ENCODE results near the gene ARHGAP31. TPM values are rescaled to one million over a fixed set of nuclear protein-coding genes. Genes with fewer than 3 reads are reported as not detected.

The ARHGAP31 gene
- total and polyA plus RNA-seq, 12 donors = 10.6 to 71.1 (median 35.9) TPM

DNA sequence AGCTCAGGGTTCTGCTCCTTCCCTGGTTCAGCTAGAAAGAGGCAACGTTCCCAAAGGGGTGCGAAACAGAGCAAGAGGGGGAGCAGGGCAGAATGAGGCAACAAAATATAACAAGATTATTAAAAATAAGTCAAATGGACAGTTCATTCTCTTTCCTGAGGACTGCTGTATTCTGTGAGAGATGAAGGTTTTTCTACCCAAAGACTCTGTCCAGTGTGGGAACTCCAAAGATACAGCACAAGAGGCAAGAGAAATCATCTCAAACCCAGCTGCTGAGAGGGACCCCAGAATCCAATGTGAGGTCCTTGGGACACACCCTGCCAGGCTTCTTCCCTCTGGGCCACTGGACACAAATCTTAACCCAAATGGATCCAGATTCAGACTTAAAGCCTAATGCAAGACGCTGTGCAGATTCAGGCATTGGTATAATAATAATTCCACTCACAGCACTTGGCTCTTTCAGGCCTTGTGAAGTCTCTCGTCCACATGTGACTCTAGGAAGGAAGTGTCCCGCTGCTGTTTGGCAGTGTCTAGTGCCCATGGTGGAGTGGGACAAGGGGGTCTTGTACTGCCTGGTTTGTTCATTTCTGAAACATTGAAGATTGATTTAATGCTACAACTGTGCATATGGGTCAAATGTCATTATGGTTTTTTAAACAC is 14.5 kb upstream of the ARHGAP31 start:
- H3K4me3 ChIP-seq = peak overlapping the region in 4 of 10 donors; percentile 2 to 20 (median 12)

DNA sequence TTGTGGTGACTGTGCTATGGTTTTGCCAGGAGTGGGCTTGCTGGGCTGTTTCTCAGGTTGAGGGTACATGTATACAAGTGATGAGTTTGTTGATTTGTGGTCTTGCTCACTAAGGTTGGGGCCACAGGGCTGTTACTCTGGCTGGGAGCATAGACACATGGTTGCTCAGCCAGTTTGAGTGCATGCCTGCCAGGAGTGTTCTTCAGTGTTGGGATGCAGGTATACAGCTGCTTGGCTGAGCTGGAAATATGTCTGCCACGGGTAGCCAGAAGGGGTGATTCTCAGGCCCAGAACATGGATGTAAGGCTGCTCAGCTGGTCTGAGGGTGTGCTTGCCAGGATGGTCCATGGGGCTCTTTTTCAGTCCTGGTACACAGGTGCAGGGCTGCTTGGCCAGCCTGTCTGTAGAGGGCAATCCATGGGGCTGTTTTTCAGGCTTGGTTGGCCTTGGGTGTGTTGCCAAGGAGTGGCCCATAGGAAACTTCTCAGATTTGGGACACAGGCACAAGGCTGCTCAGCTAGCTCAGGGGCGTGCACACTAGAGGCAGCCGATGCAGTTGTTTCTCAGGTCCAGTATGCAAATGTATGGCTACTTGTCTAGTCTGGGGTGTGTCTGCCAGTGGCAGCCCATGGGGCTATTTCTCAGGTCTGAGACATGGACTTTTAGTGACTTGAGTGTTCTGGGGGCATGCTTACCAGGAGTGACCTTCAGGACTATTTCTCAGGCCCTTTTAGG is 5.3 kb upstream of the ARHGAP31 start:
- intact Hi-C loops (cut with DNase I) = loop anchor here in 1 of 10 donors (10.0 kb wide), 1 partner anchor 176 kb away; the partner anchor contains the start of genes POGLUT1 and TMEM39A
- no peak for TF ChIP-seq CTCF (IDR thresholded peaks at IDR 0.05)
- DNase-seq (no peak), ATAC-seq (no peak)
- Histone ChIP-seq H3K36me3 (no peaks in the 10 kb centered on the region), H3K4me3 (no peak overlapping the region), H3K27ac (no peak overlapping the region), H3K4me1 (peaks cover 0 to 20% (median 12%) of the 10 kb centered on the region in 9 donors), H3K9me3 (peaks cover 0 to 29% (median 17%) of the 10 kb centered on the region in 11 donors), H3K27me3 (no peaks in the 10 kb centered on the region)
- WGBS, 2 donors = 87 to 93% methylated on average over 3 of the region's 3 CpGs

More for the DNA sequence above, 14.5 kb upstream of the ARHGAP31 start:
- TF ChIP-seq CTCF (IDR thresholded peaks at IDR 0.05) = no peak
- no peak for DNase-seq
- Histone ChIP-seq H3K27me3 (no peaks in the 10 kb centered on the region), H3K4me1 (peaks cover 5 to 58% (median 23%) of the 10 kb centered on the region in 9 donors), H3K27ac (peak overlapping the region; percentile 74 to 94 (median 89)), H3K36me3 (no peaks in the 10 kb centered on the region), H3K9me3 (peaks cover 0 to 20% (median 4%) of the 10 kb centered on the region in 11 donors)
- intact Hi-C loops (cut with DNase I) = loop anchor here in 8 of 10 donors (1.0 to 10.0 kb wide), 18 partner anchors 15 to 415 kb away; partner anchors contain the start of genes POGLUT1 (in 5 of the 8), TMEM39A (in 5 of the 8), ARHGAP31 (in 3 of the 8) and COX17 (in 2 of the 8)
- ATAC-seq = peak in 7 of 8 donors; percentile 34 to 64 (median 43)
- 29 to 40% methylated on average over 5 of the region's 5 CpGs for WGBS, 2 donors

DNA sequence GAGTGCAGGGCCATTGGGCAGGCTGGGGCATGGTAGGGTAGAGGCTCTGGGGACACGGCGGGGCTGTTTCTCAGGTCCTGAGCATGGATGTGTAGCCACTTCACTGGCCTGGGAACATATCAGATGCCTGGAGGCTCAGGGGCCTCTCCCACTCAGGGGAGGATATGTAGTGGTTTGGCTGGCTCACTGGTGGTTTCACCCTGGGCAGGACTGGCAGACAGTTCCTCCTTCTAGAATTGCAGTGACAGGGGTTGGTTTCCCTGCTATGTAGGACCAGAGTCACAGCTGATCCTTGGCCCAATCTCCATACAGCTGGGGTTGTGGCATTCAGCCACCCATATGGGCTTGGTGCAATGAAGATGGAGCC is 4.8 kb upstream of the ARHGAP31 start:
- Histone ChIP-seq H3K27ac (no peak overlapping the region), H3K27me3 (no peaks in the 10 kb centered on the region), H3K4me3 (no peak overlapping the region), H3K9me3 (peaks cover 0 to 29% (median 17%) of the 10 kb centered on the region in 11 donors), H3K36me3 (no peaks in the 10 kb centered on the region), H3K4me1 (peaks cover 0 to 20% (median 12%) of the 10 kb centered on the region in 9 donors)
- no peak for TF ChIP-seq CTCF (IDR thresholded peaks at IDR 0.05)
- intact Hi-C loops (cut with DNase I) = loop anchor here in 1 of 10 donors (10.0 kb wide), 1 partner anchor 175 kb away; the partner anchor contains the start of genes POGLUT1 and TMEM39A
- DNase-seq = no peak
- 95 to 96% methylated on average over 2 of the region's 2 CpGs for WGBS, 2 donors
- no peak for ATAC-seq

- Histone ChIP-seq H3K27me3 (no peaks in the 10 kb centered on the region), H3K4me3 (no peak overlapping the region), H3K9me3 (peaks cover 0 to 28% (median 17%) of the 10 kb centered on the region in 11 donors), H3K36me3 (no peaks in the 10 kb centered on the region), H3K4me1 (peaks cover 0 to 20% (median 13%) of the 10 kb centered on the region in 9 donors), H3K27ac (no peak overlapping the region)
- ATAC-seq (no peak), DNase-seq (no peak)
- intact Hi-C loops (cut with DNase I) = loop anchor here in 1 of 10 donors (10.0 kb wide), 1 partner anchor 64 kb away; no protein-coding TSS in a partner anchor
- TF ChIP-seq CTCF (IDR thresholded peaks at IDR 0.05) = no peak
These were observed 3.6 kb upstream of the ARHGAP31 start for GRCh38 chr3:119290613-119291012.
